K562 (cell line): Measurements from ENCODE around the gene TK1. TPM values are rescaled to one million over a fixed set of nuclear protein-coding genes. Genes with fewer than 3 reads are reported as not detected.

ENCODE experiments used
- ATAC-seq: fragments of 200-7000 bp; cut with Tn5 transposase; 3 replicates; pipeline ENCODE4 v1.9.1; 2020; ENCODE audit warnings: moderate library complexity
- BruUV-seq: library from RNA; stranded (reverse); fragments of 400-500 nt; replicated peaks from 2 replicates; lab custom pipeline; 2021; lab: Mats Ljungman, UMichigan
- CTCF ChIA-PET: fragments of 300-600 bp; formaldehyde crosslinking; extraction: SDS; loops from one replicate; lab custom pipeline; 2021; ENCODE audit warnings: low intra/inter-chr PET ratio; lab: Yijun Ruan, JAX
- POLR2A ChIA-PET: fragments of 300-600, 350-650 bp; sonication (Branson Sonifier 250); formaldehyde crosslinking; extraction: SDS; loops from one replicate; lab custom pipeline; 2021; ENCODE audit warnings: antibody characterized with exemption, inconsistent platforms; lab: Yijun Ruan, JAX
- DNase-seq, 4 experiments: peaks; one replicate each; pipeline versions ENCODE4 v3.0.0 to v3.0.0-alpha.2; 2011 to 2018; ENCODE audit warnings: low spot score in 3 of 4, mixed read lengths in 3 of 4; ENCODE audit errors: extremely low read depth in 1 of 4
- FAIRE-seq: peaks from 2 replicates; lab custom pipeline; 2011; peaks lifted over from hg19 to GRCh38; lab: Jason Lieb, UNC
- H2AFZ ChIP-seq: 2 replicates; pipeline ENCODE4 v1.6.0; 2011; ENCODE audit warnings: low read depth, low read length, control low read depth, inconsistent platforms
- H3K27ac ChIP-seq: fragments of 200-600 bp; 3 replicates; pipeline ENCODE4 v1.8.0; 2011; ENCODE audit warnings: low read depth, mild to moderate bottlenecking, control low read depth, inconsistent platforms, low read length, moderate library complexity, mixed read lengths; ENCODE audit errors: extremely low read depth
- H3K27me3 ChIP-seq, 2 experiments: fragments of 300-600 bp in 1 of 2; 2 replicates in 1 of 2; 3 replicates in 1 of 2; pipeline versions ENCODE4 v1.6.0 to v1.8.0; 2011; ENCODE audit warnings: inconsistent platforms in 2 of 2, low read length in 2 of 2, mild to moderate bottlenecking in 1 of 2, mixed read lengths in 1 of 2, moderate library complexity in 1 of 2; ENCODE audit not compliant: control insufficient read depth in 2 of 2, insufficient read depth in 2 of 2
- H3K36me3 ChIP-seq: fragments of 300-600 bp; 3 replicates; pipeline ENCODE4 v1.8.0; 2011; ENCODE audit warnings: mild to moderate bottlenecking, low read length, inconsistent platforms; ENCODE audit not compliant: control insufficient read depth, insufficient read depth
- H3K4me1 ChIP-seq, 2 experiments: fragments of 200-600 bp in 1 of 2; replicated peaks in 1 of 2; 2 replicates in 1 of 2; 3 replicates in 1 of 2; pipeline versions ENCODE4 v1.5.1 to v1.8.0; 2011; ENCODE audit warnings: inconsistent platforms in 2 of 2, low read length in 2 of 2, mild to moderate bottlenecking in 1 of 2, mixed read lengths in 1 of 2, moderate library complexity in 1 of 2; ENCODE audit not compliant: control insufficient read depth in 2 of 2, insufficient read depth in 2 of 2
- H3K4me2 ChIP-seq: 2 replicates; pipeline ENCODE4 v1.6.1; 2011; ENCODE audit warnings: low read length, control low read depth, inconsistent platforms, mixed read lengths; ENCODE audit not compliant: insufficient read depth
- H3K4me3 ChIP-seq: fragments of 200-600 bp; sonication (generic), shearing (Covaris generic); 2 replicates; pipeline ENCODE4 v1.5.1; 2016; ENCODE audit warnings: control low read depth, inconsistent platforms
- H3K79me2 ChIP-seq: fragments of 200-600 bp; 3 replicates; pipeline ENCODE4 v1.8.0; 2011; ENCODE audit warnings: low read length, inconsistent platforms; ENCODE audit not compliant: control insufficient read depth, insufficient read depth
- H3K9ac ChIP-seq, 2 experiments: 2 replicates each; pipeline versions ENCODE4 v1.6.0 to v1.6.1; 2011; ENCODE audit warnings: low read depth in 2 of 2, low read length in 2 of 2, control low read depth in 1 of 2, inconsistent platforms in 1 of 2, mild to moderate bottlenecking in 1 of 2, mixed read lengths in 1 of 2; ENCODE audit not compliant: insufficient read depth in 1 of 2
- H3K9me1 ChIP-seq: one replicate; pipeline ENCODE4 v1.6.0; 2011; ENCODE audit warnings: inconsistent platforms, mild to moderate bottlenecking, low read length, moderate library complexity; ENCODE audit not compliant: control insufficient read depth, insufficient read depth
- H3K9me3 ChIP-seq: replicated peaks from 2 replicates; pipeline ENCODE4 v1.5.1; 2011; ENCODE audit warnings: low read depth, low read length, inconsistent platforms; ENCODE audit not compliant: control insufficient read depth, insufficient read depth
- H4K20me1 ChIP-seq: replicated peaks from 2 replicates; pipeline ENCODE4 v1.6.1; 2011; ENCODE audit warnings: low read length, inconsistent platforms, mixed read lengths; ENCODE audit not compliant: control insufficient read depth, insufficient read depth
- CCAR2 ChIP-seq: fragments of 200-400 bp; formaldehyde crosslinking; IDR thresholded peaks from 2 replicates; pipeline ENCODE4 v1.6.1; 2017; ENCODE audit warnings: mild to moderate bottlenecking, low read depth, low read length
- DPF2 ChIP-seq: fragments of 450-650 bp; IDR thresholded peaks from 2 replicates; pipeline ENCODE4 v1.6.1; 2016
- ELF2 ChIP-seq: fragments of 250-450 bp; sonication (Bioruptor Pico); IDR thresholded peaks from 2 replicates; pipeline ENCODE4 v1.5.0; 2021; ENCODE audit warnings: mild to moderate bottlenecking
- MCM7 ChIP-seq, 2 experiments: fragments of 450-650 bp; IDR thresholded peaks; 2 replicates each; pipeline ENCODE4 v1.6.1; 2016 to 2018
- SIN3B ChIP-seq: fragments of 450-650 bp; IDR thresholded peaks from 2 replicates; pipeline ENCODE4 v1.6.1; 2017; ENCODE audit warnings: low read depth, mild to moderate bottlenecking, moderate library complexity
- WGBS: fragments of 100-300 bp; shearing (Covaris generic); methylation state at CpG from one replicate; pipeline ENCODE4 v1.1.6; 2016; ENCODE audit warnings: low coverage, mixed read lengths; ENCODE audit not compliant: insufficient coverage; ENCODE audit errors: missing lambda C conversion rate; 5-methylcytosine and 5-hydroxymethylcytosine counted together
- in situ Hi-C: fragments of 300-500 bp; cut with MboI; formaldehyde crosslinking; loops from 4 replicates; pipeline ENCODE4 v1.15.0; 2018; ENCODE audit warnings: inconsistent platforms, mixed read lengths
- intact Hi-C: fragments of 100-400 bp; cut with micrococcal nuclease; formaldehyde crosslinking; loops from 2 replicates; pipeline ENCODE4 v1.14.2; 2022
- polyA plus RNA-seq, 8 experiments: library from polyadenylated mRNA; depleted of rRNA in 4 of 8; stranded (reverse) in 5 of 8; unstranded in 3 of 8; fragments of >200 nt; fragmentation: Nextera tagmentation in 2 of 8; fragmentation: Illumina TruSeq in 1 of 8; extraction: Ambion mirVana in 2 of 8; extraction: Trizol in 1 of 8; gene quantifications; 2 replicates each; pipeline versions ENCODE4 v1.2.1 to v1.2.3, GENCODE V29; 2011 to 2014; ENCODE audit warnings: inconsistent platforms in 1 of 8, missing spikeins in 1 of 8
- total RNA-seq, 7 experiments: library from RNA; depleted of rRNA in 6 of 7; stranded (reverse); fragments of >200 nt in 6 of 7; fragmentation: Illumina TruSeq in 2 of 7; extraction: Trizol in 2 of 7; gene quantifications; 2 replicates each; pipeline versions ENCODE4 v1.2.1 to v1.2.3, GENCODE V29; 2011 to 2021; ENCODE audit warnings: low replicate concordance in 1 of 7

Gene TK1
- total and polyA plus RNA-seq, 9 of the 15 experiments (the other 6 are each of a cell fraction or from before 2014, with no cell fraction given), result 8.4 to 280 (median 103) TPM

- Histone ChIP-seq H3K4me1 (peaks cover 29 to 85% of the 10 kb centered on the region in 2 experiments), H2AFZ (no peak overlapping the region), H3K36me3 (peaks cover 53% of the 10 kb centered on the region), H3K9ac (peak overlapping the region; percentile 82 to 95), H3K9me3 (no peaks in the 10 kb centered on the region), H3K4me3 (peak overlapping the region; percentile 98), H3K27ac (peak overlapping the region; percentile 81), H4K20me1 (no peaks in the 10 kb centered on the region; the same call in 1 of the 2 replicates), H3K4me2 (peak overlapping the region; percentile 81), H3K27me3 (no peaks in the 10 kb centered on the region)
- BruUV-seq, result no TSS peak
- DNase-seq, result peak in 1 of 4 experiments; percentile 31
- intact Hi-C loops, result loop anchor here (5.0 kb wide), 1 partner anchor 40 kb away; the partner anchor contains the start of gene SYNGR2
- no peak for ATAC-seq
- WGBS, result 82% methylated on average over 2 of the region's 6 CpGs
- ChIA-PET CTCF (no interaction called here), POLR2A (interaction anchor here (0.7 to 2.2 kb wide), 3 partner anchors 9 to 60 kb away, joined by 3 to 14 read pairs (median 8); partner anchors contain the start of genes AFMID and TK1)
- in situ Hi-C loops, result no loop called here
- TF ChIP-seq SIN3B (no peak), ELF2 (no peak), DPF2 (0 out of 2 replicates have a peak, but pooled peaks have one; percentile 44), MCM7 (IDR thresholded peaks at IDR 0.05) (no peak), CCAR2 (no peak)
- TF ChIP-seq, all 486 proteins: peak for 1
- Histone ChIP-seq H3K9me1 (no peaks in the 10 kb centered on the region), H3K79me2 (peaks cover 86% of the 10 kb centered on the region)
- no peak for FAIRE-seq
These were observed 60.0 kb downstream of the TK1 start for GRCh38 chr17:78126895-78127238.
